Measurements from ENCODE around the gene ITGB3. TPM values are rescaled to one million over a fixed set of nuclear protein-coding genes. Genes with fewer than 3 reads are reported as not detected.

ITGB3 gene
- total and polyA plus RNA-seq, 2 of the 8 experiments (the other 6 are each of a cell fraction or from before 2014, with no cell fraction given): 0.08 to 0.09 TPM

DNA sequence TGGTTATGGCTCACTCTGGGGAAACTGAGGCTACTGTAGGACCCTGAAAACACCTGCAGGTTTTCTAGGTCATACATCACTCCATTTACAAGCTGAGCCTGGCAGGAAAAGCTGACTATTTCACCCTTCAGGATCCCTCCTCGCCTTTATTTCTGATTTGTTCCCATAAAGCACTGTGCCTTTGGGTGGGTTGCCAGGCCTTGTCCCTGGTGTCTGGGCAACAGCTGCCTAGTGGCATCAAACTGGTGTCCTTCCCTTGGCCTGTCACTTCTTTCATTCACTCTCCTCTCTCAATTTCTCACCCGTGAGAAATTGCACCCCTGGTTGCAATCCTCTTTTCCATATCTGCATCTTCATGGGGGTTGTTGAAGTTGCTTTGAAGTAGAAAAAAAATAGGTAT lies 42.8 kb upstream of the ITGB3 start (continued):
- TF ChIP-seq, protein P1, sequence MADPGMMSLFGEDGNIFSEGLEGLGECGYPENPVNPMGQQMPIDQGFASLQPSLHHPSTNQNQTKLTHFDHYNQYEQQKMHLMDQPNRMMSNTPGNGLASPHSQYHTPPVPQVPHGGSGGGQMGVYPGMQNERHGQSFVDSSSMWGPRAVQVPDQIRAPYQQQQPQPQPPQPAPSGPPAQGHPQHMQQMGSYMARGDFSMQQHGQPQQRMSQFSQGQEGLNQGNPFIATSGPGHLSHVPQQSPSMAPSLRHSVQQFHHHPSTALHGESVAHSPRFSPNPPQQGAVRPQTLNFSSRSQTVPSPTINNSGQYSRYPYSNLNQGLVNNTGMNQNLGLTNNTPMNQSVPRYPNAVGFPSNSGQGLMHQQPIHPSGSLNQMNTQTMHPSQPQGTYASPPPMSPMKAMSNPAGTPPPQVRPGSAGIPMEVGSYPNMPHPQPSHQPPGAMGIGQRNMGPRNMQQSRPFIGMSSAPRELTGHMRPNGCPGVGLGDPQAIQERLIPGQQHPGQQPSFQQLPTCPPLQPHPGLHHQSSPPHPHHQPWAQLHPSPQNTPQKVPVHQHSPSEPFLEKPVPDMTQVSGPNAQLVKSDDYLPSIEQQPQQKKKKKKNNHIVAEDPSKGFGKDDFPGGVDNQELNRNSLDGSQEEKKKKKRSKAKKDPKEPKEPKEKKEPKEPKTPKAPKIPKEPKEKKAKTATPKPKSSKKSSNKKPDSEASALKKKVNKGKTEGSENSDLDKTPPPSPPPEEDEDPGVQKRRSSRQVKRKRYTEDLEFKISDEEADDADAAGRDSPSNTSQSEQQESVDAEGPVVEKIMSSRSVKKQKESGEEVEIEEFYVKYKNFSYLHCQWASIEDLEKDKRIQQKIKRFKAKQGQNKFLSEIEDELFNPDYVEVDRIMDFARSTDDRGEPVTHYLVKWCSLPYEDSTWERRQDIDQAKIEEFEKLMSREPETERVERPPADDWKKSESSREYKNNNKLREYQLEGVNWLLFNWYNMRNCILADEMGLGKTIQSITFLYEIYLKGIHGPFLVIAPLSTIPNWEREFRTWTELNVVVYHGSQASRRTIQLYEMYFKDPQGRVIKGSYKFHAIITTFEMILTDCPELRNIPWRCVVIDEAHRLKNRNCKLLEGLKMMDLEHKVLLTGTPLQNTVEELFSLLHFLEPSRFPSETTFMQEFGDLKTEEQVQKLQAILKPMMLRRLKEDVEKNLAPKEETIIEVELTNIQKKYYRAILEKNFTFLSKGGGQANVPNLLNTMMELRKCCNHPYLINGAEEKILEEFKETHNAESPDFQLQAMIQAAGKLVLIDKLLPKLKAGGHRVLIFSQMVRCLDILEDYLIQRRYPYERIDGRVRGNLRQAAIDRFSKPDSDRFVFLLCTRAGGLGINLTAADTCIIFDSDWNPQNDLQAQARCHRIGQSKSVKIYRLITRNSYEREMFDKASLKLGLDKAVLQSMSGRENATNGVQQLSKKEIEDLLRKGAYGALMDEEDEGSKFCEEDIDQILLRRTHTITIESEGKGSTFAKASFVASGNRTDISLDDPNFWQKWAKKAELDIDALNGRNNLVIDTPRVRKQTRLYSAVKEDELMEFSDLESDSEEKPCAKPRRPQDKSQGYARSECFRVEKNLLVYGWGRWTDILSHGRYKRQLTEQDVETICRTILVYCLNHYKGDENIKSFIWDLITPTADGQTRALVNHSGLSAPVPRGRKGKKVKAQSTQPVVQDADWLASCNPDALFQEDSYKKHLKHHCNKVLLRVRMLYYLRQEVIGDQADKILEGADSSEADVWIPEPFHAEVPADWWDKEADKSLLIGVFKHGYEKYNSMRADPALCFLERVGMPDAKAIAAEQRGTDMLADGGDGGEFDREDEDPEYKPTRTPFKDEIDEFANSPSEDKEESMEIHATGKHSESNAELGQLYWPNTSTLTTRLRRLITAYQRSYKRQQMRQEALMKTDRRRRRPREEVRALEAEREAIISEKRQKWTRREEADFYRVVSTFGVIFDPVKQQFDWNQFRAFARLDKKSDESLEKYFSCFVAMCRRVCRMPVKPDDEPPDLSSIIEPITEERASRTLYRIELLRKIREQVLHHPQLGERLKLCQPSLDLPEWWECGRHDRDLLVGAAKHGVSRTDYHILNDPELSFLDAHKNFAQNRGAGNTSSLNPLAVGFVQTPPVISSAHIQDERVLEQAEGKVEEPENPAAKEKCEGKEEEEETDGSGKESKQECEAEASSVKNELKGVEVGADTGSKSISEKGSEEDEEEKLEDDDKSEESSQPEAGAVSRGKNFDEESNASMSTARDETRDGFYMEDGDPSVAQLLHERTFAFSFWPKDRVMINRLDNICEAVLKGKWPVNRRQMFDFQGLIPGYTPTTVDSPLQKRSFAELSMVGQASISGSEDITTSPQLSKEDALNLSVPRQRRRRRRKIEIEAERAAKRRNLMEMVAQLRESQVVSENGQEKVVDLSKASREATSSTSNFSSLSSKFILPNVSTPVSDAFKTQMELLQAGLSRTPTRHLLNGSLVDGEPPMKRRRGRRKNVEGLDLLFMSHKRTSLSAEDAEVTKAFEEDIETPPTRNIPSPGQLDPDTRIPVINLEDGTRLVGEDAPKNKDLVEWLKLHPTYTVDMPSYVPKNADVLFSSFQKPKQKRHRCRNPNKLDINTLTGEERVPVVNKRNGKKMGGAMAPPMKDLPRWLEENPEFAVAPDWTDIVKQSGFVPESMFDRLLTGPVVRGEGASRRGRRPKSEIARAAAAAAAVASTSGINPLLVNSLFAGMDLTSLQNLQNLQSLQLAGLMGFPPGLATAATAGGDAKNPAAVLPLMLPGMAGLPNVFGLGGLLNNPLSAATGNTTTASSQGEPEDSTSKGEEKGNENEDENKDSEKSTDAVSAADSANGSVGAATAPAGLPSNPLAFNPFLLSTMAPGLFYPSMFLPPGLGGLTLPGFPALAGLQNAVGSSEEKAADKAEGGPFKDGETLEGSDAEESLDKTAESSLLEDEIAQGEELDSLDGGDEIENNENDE (IDR thresholded peaks at IDR 0.05; ENCODE audit: insufficient replicate concordance, low read length): no peak
- TF ChIP-seq JUND (IDR thresholded peaks at IDR 0.05; ENCODE audit: low read length) (no peak), RXRA (IDR thresholded peaks at IDR 0.05; ENCODE audit: insufficient read depth, low read depth, low read length) (no peak), ASH2L (IDR thresholded peaks at IDR 0.05; ENCODE audit: low read length) (no peak), YY1 (IDR thresholded peaks at IDR 0.05; ENCODE audit: low read depth, low read length) (no peak), NRF1 (IDR thresholded peaks at IDR 0.05; ENCODE audit: low read depth, low read length) (no peak)
